ENCODE results near the gene SLC30A2.

DNA sequence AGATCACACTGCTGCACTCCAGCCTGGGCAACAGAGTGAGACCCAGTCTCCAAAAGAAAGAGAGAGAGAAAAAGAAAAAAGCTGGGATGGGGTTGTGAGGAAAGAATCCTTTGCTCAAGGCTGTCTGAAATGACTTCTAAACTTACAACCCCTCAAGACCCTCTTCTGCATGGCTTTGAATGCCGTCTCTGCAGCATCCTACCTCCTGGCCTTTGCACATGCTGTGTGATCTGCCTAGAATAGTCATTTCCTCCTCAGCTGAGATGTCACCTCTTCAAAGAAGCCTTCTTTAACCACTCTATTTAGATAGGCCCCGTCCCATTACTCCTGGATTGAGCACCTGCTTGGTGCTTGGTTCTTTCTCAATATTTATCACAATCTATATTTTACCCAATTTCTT is 38.9 kb upstream of the SLC30A2 start:
- TF ChIP-seq, protein P1, sequence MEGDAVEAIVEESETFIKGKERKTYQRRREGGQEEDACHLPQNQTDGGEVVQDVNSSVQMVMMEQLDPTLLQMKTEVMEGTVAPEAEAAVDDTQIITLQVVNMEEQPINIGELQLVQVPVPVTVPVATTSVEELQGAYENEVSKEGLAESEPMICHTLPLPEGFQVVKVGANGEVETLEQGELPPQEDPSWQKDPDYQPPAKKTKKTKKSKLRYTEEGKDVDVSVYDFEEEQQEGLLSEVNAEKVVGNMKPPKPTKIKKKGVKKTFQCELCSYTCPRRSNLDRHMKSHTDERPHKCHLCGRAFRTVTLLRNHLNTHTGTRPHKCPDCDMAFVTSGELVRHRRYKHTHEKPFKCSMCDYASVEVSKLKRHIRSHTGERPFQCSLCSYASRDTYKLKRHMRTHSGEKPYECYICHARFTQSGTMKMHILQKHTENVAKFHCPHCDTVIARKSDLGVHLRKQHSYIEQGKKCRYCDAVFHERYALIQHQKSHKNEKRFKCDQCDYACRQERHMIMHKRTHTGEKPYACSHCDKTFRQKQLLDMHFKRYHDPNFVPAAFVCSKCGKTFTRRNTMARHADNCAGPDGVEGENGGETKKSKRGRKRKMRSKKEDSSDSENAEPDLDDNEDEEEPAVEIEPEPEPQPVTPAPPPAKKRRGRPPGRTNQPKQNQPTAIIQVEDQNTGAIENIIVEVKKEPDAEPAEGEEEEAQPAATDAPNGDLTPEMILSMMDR (IDR thresholded peaks at IDR 0.05 in 8 of 11, conservative IDR thresholded peaks at IDR 0.05 in 3 of 11), result no peak
- TF ChIP-seq POLR2AphosphoS5 (IDR thresholded peaks at IDR 0.05), result no peak

All from spleen (tissue), 7 donors.